ENCODE measurements around the gene NAT8L. TPM values are rescaled to one million over a fixed set of nuclear protein-coding genes. Genes with fewer than 3 reads are reported as not detected.

NAT8L gene
- total and polyA plus RNA-seq, 2 donors (not counting 1 experiment from before 2014, with no cell fraction given), result 0.03 to 0.25 TPM

DNA sequence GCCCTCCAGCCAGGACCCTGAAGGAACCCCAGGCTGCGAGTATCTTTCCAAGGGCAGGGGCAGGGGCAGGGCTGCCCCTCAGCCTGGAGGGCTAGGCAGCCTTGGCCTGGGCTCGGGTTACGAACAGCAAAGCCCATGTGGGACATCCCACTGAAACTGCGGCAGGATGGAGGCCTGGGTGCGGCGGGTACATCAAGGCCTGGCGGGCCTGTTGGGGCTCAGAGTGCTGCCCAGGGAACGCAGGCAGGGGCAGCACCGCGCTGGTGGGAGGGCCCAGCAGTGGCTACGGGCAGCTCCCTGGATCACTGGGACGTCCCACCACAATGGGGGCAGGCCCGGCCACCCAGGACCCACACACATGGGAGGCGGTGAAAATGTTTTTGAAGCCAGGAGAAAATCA is 10.9 kb downstream of the NAT8L start:
- no peak for DNase-seq
- ChIA-PET CTCF (no interaction called here), POLR2A (no interaction called here)
- Histone ChIP-seq H3K36me3 (replicated peaks in 1 of 2; ENCODE audit: control extremely low read depth in 1 of 2, control insufficient read depth in 1 of 2, extremely low read depth in 1 of 2, insufficient read depth in 2 of 2, low read length in 1 of 2) (no peaks in the 10 kb centered on the region), H3K4me1 (ENCODE audit: control insufficient read depth in 2 of 2, insufficient read depth in 2 of 2, low read length in 2 of 2) (no peaks in the 10 kb centered on the region), H3K4me3 (ENCODE audit: control extremely low read depth in 1 of 5, extremely low read depth in 1 of 5, insufficient read depth in 1 of 5, low read depth in 2 of 5, low read length in 4 of 5) (no peak overlapping the region), H3K79me2 (ENCODE audit: control insufficient read depth, insufficient read depth, low read length) (no peaks in the 10 kb centered on the region), H2AFZ (ENCODE audit: insufficient read depth, low read depth, low read length, poor library complexity, severe bottlenecking) (no peak overlapping the region), H3K4me2 (replicated peaks; ENCODE audit: low read depth, low read length, poor library complexity, severe bottlenecking) (no peak overlapping the region), H4K20me1 (ENCODE audit: control insufficient read depth, insufficient read depth, low read length, poor library complexity, severe bottlenecking) (no peaks in the 10 kb centered on the region), H3K9ac (ENCODE audit: low read length) (no peak overlapping the region), H3K27me3 (replicated peaks in 1 of 4; ENCODE audit: control extremely low read depth in 1 of 4, control insufficient read depth in 3 of 4, insufficient read depth in 4 of 4, low read length in 3 of 4) (no peaks in the 10 kb centered on the region), H3K9me3 (ENCODE audit: control extremely low read depth in 1 of 3, control insufficient read depth in 2 of 3, insufficient read depth in 1 of 3, low read length in 2 of 3) (no peaks in the 10 kb centered on the region), H3K27ac (ENCODE audit: low read length in 2 of 2) (no peak overlapping the region)
- TF ChIP-seq EZH2 (IDR thresholded peaks at IDR 0.05; ENCODE audit: borderline replicate concordance, insufficient read depth, low read depth, low read length, poor library complexity, severe bottlenecking), result no peak
- TF ChIP-seq, protein P1, sequence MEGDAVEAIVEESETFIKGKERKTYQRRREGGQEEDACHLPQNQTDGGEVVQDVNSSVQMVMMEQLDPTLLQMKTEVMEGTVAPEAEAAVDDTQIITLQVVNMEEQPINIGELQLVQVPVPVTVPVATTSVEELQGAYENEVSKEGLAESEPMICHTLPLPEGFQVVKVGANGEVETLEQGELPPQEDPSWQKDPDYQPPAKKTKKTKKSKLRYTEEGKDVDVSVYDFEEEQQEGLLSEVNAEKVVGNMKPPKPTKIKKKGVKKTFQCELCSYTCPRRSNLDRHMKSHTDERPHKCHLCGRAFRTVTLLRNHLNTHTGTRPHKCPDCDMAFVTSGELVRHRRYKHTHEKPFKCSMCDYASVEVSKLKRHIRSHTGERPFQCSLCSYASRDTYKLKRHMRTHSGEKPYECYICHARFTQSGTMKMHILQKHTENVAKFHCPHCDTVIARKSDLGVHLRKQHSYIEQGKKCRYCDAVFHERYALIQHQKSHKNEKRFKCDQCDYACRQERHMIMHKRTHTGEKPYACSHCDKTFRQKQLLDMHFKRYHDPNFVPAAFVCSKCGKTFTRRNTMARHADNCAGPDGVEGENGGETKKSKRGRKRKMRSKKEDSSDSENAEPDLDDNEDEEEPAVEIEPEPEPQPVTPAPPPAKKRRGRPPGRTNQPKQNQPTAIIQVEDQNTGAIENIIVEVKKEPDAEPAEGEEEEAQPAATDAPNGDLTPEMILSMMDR (IDR thresholded peaks at IDR 0.05), result no peak
- ATAC-seq (ENCODE audit: low read depth), result no peak
- intact Hi-C loops (cut with micrococcal nuclease), result no loop called here
- Mint-ChIP-seq H3K4me1 (no peaks in the 10 kb centered on the region), H3K9me3 (ENCODE audit: insufficient read depth) (no peaks in the 10 kb centered on the region), H3K4me3 (no peak overlapping the region), H3K27ac (no peak overlapping the region), H3K27me3 (no peaks in the 10 kb centered on the region)
- WGBS (ENCODE audit: insufficient coverage), result 91% methylated on average over 14 of the region's 14 CpGs

GRCh38 chr4:2070421-2071251 is 11.5 kb downstream of the NAT8L start:
- Histone ChIP-seq H3K4me1 (ENCODE audit: control insufficient read depth in 2 of 2, insufficient read depth in 2 of 2, low read length in 2 of 2) (no peaks in the 10 kb centered on the region), H3K36me3 (replicated peaks in 1 of 2; ENCODE audit: control extremely low read depth in 1 of 2, control insufficient read depth in 1 of 2, extremely low read depth in 1 of 2, insufficient read depth in 2 of 2, low read length in 1 of 2) (no peaks in the 10 kb centered on the region), H3K27me3 (replicated peaks in 1 of 4; ENCODE audit: control extremely low read depth in 1 of 4, control insufficient read depth in 3 of 4, insufficient read depth in 4 of 4, low read length in 3 of 4) (no peaks in the 10 kb centered on the region), H3K9ac (ENCODE audit: low read length) (no peak overlapping the region), H4K20me1 (ENCODE audit: control insufficient read depth, insufficient read depth, low read length, poor library complexity, severe bottlenecking) (no peaks in the 10 kb centered on the region), H3K4me3 (ENCODE audit: control extremely low read depth in 1 of 5, extremely low read depth in 1 of 5, insufficient read depth in 1 of 5, low read depth in 2 of 5, low read length in 4 of 5) (no peak overlapping the region), H3K79me2 (ENCODE audit: control insufficient read depth, insufficient read depth, low read length) (no peaks in the 10 kb centered on the region), H3K9me3 (ENCODE audit: control extremely low read depth in 1 of 3, control insufficient read depth in 2 of 3, insufficient read depth in 1 of 3, low read length in 2 of 3) (no peaks in the 10 kb centered on the region), H2AFZ (ENCODE audit: insufficient read depth, low read depth, low read length, poor library complexity, severe bottlenecking) (no peak overlapping the region), H3K4me2 (replicated peaks; ENCODE audit: low read depth, low read length, poor library complexity, severe bottlenecking) (no peak overlapping the region), H3K27ac (ENCODE audit: low read length in 2 of 2) (no peak overlapping the region)
- POLR2A ChIA-PET, result no interaction called here
- TF ChIP-seq, protein P1 (IDR thresholded peaks at IDR 0.05), result no peak
- TF ChIP-seq EZH2 (IDR thresholded peaks at IDR 0.05; ENCODE audit: borderline replicate concordance, insufficient read depth, low read depth, low read length, poor library complexity, severe bottlenecking), result no peak
- H3K4me1 Mint-ChIP-seq, result no peaks in the 10 kb centered on the region
- no peak overlapping the region for H3K4me3 Mint-ChIP-seq
- no peaks in the 10 kb centered on the region for H3K27me3 Mint-ChIP-seq
- 86% methylated on average over 15 of the region's 22 CpGs for WGBS (ENCODE audit: insufficient coverage)
- intact Hi-C loops (cut with micrococcal nuclease), result no loop called here
- CTCF ChIA-PET, result no interaction called here
- DNase-seq (no peak), ATAC-seq (ENCODE audit: low read depth) (no peak)
- H3K27ac Mint-ChIP-seq, result no peak overlapping the region
- no peaks in the 10 kb centered on the region for H3K9me3 Mint-ChIP-seq (ENCODE audit: insufficient read depth)
